ENCODE data around the gene CCDC89. TPM values are rescaled to one million over a fixed set of nuclear protein-coding genes. Genes with fewer than 3 reads are reported as not detected.

Gene CCDC89
- total RNA-seq, 2 donors from 2014 or later, result 1.4 to 3.6 TPM

GRCh38 chr11:85694385-85694980 lies 8.5 kb upstream of the CCDC89 start:
- no peaks in the 10 kb centered on the region for H3K36me3 ChIP-seq
- no peak overlapping the region for H3K4me3 ChIP-seq
- H3K27ac ChIP-seq, result no peak overlapping the region
- H3K9me3 ChIP-seq, result no peaks in the 10 kb centered on the region
- no peaks in the 10 kb centered on the region for H3K27me3 ChIP-seq (replicated peaks; ENCODE audit: insufficient read depth)
- intact Hi-C loops (cut with DNase I), result loop anchor here (10.0 kb wide), 1 partner anchor 520 kb away; no protein-coding TSS in a partner anchor
- no peak for DNase-seq (ENCODE audit: low spot score)
- no peaks in the 10 kb centered on the region for H3K4me1 ChIP-seq (replicated peaks)
- TF ChIP-seq POLR2A (IDR thresholded peaks at IDR 0.05), result no peak
- TF ChIP-seq, protein P1, sequence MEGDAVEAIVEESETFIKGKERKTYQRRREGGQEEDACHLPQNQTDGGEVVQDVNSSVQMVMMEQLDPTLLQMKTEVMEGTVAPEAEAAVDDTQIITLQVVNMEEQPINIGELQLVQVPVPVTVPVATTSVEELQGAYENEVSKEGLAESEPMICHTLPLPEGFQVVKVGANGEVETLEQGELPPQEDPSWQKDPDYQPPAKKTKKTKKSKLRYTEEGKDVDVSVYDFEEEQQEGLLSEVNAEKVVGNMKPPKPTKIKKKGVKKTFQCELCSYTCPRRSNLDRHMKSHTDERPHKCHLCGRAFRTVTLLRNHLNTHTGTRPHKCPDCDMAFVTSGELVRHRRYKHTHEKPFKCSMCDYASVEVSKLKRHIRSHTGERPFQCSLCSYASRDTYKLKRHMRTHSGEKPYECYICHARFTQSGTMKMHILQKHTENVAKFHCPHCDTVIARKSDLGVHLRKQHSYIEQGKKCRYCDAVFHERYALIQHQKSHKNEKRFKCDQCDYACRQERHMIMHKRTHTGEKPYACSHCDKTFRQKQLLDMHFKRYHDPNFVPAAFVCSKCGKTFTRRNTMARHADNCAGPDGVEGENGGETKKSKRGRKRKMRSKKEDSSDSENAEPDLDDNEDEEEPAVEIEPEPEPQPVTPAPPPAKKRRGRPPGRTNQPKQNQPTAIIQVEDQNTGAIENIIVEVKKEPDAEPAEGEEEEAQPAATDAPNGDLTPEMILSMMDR (IDR thresholded peaks at IDR 0.05), result peak in 3 of 4 experiments; percentile 52 to 70 (median 67)
- WGBS, result 96% methylated on average over 1 of the region's 1 CpG

DNA sequence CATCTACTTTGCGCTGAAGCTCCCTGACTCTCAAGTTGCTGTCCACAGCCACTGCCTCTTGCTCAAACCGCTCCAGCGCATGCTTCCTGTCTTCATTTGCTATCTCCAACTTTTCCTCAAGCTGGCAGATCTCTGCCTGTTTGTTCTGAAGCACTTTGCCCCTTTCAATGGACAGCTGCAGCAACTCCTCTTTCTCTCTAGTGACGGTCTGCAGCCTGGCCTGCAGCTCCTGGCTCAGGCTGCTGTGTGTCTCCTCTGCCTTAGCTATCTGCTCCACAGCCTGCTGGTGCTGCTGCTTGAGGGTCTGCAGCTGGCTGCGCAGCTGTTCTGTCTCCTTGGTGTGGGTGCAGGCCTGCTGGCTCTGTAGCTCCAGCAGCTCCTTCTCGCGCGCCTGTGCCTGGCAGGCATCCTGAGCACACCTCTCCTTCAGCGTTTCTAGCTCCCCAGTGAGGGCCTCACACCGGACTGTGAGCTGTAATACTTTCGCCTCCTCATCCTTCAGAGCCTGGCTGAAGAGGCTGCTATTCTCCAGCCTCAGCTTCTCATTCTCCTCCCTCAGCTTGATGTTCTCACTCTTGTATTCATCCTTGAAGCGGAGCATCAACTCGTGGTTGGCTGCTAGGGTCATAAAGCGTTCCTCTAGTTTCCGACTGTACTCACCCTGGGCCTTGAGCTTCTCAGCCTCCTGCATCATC lies 723 bp downstream of the CCDC89 start:
- intact Hi-C loops (cut with DNase I), result loop anchor here (5.0 to 10.0 kb wide), 3 partner anchors 58 to 170 kb away; partner anchors contain the start of genes CCDC83, DLG2 and TMEM126B
- Histone ChIP-seq H3K36me3 (no peaks in the 10 kb centered on the region), H3K4me3 (peak overlapping the region; percentile 13 to 16), H3K27ac (peak overlapping the region; percentile 14 to 56), H3K4me1 (replicated peaks) (no peaks in the 10 kb centered on the region), H3K27me3 (replicated peaks; ENCODE audit: insufficient read depth) (no peaks in the 10 kb centered on the region), H3K9me3 (no peaks in the 10 kb centered on the region)
- no peak for TF ChIP-seq POLR2A (IDR thresholded peaks at IDR 0.05)
- no peak for TF ChIP-seq POLR2AphosphoS5 (IDR thresholded peaks at IDR 0.05)
- TF ChIP-seq, protein P1 (IDR thresholded peaks at IDR 0.05), result no peak
- WGBS, result 58% methylated on average over 15 of the region's 15 CpGs
- DNase-seq (ENCODE audit: low spot score), result no peak

DNA sequence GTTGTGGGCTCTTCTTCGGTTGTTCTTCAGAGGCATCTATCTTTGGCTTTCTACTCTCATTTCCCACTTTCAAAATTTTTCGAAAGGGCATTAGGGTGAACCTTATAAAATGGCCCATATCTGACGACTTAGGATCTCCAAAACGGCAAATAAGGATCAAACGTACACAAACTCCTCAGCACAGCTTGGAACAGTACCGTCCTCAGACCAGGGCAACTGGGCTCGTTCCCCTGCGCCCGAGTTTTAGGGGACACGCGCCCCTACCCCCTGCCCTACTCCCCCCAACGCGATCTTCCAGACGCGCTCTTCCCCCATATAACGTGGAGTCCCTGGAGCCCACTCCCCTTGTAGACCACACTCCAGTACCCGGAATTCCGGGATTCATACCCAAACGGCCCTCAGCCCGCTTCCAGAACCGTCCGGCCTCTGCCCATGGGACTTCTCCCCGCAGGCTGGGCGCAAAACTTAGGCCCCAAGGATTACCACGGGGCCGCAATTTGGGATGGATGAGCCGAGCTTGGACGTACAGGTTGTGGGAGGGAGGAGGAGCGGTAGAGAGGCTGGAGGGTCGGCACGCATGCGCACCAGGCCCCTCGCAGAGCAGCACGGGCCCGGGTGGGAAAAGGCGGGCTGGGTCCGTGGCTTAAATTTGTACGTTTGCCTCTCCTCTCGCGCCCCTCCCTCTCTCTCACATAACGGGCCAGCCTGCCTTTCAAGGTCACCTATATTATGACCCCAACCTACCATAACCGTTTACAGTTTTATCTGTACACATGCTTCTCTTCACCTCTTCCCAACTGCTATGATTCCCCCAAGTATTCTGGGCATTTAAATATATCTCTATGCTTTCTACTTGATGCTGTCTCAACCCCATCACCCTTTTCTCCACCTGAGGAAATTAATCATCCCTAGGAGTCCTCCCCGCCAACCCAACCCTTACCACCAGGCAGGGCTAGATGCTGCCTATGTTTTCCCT lies 3.4 kb downstream of the CCDC89 start:
- H3K4me1 ChIP-seq (replicated peaks), result no peaks in the 10 kb centered on the region
- no peaks in the 10 kb centered on the region for H3K36me3 ChIP-seq
- H3K9me3 ChIP-seq, result no peaks in the 10 kb centered on the region
- intact Hi-C loops (cut with DNase I), result loop anchor here (10.0 kb wide), 2 partner anchors 142 to 172 kb away; partner anchors contain the start of gene CCDC83
- WGBS, result 21% methylated on average over 43 of the region's 43 CpGs
- peak overlapping the region; percentile 36 to 56 for H3K27ac ChIP-seq
- peak; percentile 58 for DNase-seq (ENCODE audit: low spot score)
- TF ChIP-seq POLR2A (IDR thresholded peaks at IDR 0.05) (peak; percentile 13), POLR2AphosphoS5 (IDR thresholded peaks at IDR 0.05) (peak; percentile 58)
- TF ChIP-seq, protein P1 (IDR thresholded peaks at IDR 0.05), result no peak
- H3K4me3 ChIP-seq, result peak overlapping the region; percentile 52 to 57
- H3K27me3 ChIP-seq (replicated peaks; ENCODE audit: insufficient read depth), result no peaks in the 10 kb centered on the region

- Histone ChIP-seq H3K4me1 (replicated peaks) (no peaks in the 10 kb centered on the region), H3K4me3 (no peak overlapping the region), H3K27me3 (replicated peaks; ENCODE audit: insufficient read depth) (no peaks in the 10 kb centered on the region), H3K9me3 (no peaks in the 10 kb centered on the region), H3K36me3 (no peaks in the 10 kb centered on the region), H3K27ac (no peak overlapping the region)
- TF ChIP-seq, protein P1 (IDR thresholded peaks at IDR 0.05), result no peak
- TF ChIP-seq POLR2AphosphoS5 (IDR thresholded peaks at IDR 0.05) (no peak), POLR2A (IDR thresholded peaks at IDR 0.05) (no peak)
- DNase-seq (ENCODE audit: low spot score), result no peak
- 62% methylated on average over 1 of the region's 1 CpG for WGBS
- intact Hi-C loops (cut with DNase I), result loop anchor here (10.0 kb wide), 2 partner anchors 144 to 174 kb away; partner anchors contain the start of gene CCDC83
Observed at GRCh38 chr11:85680897-85681296, 5.1 kb downstream of the CCDC89 start.

Data from prostate gland (tissue), 2 donors.